ENCODE data around the gene HMGA1.
"Not testable (repeated sequence)": the region's sequence is repeated elsewhere in the genome, so short reads cannot be mapped to it uniquely, and the experiment has no call there.

HMGA1 gene

DNA sequence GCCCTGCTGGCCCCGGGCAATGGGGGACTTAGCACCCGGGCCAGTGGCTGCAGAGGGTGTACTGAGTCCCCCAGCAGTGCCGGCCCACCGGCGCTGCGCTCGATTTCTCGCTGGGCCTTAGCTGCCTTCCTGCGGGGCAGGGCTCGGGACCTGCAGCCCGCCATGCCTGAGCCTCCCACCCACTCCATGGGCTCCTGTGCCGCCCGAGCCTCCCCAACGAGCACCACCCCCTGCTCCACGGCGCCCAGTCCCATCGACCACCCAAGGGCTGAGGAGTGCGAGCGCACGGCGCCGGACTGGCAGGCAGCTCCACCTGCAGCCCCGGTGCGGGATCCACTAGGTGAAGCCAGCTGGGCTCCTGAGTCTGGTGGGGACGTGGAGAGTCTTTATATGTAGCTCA, 32.5 kb downstream of the HMGA1 start:
- DNase-seq = not testable (repeated sequence)

DNA sequence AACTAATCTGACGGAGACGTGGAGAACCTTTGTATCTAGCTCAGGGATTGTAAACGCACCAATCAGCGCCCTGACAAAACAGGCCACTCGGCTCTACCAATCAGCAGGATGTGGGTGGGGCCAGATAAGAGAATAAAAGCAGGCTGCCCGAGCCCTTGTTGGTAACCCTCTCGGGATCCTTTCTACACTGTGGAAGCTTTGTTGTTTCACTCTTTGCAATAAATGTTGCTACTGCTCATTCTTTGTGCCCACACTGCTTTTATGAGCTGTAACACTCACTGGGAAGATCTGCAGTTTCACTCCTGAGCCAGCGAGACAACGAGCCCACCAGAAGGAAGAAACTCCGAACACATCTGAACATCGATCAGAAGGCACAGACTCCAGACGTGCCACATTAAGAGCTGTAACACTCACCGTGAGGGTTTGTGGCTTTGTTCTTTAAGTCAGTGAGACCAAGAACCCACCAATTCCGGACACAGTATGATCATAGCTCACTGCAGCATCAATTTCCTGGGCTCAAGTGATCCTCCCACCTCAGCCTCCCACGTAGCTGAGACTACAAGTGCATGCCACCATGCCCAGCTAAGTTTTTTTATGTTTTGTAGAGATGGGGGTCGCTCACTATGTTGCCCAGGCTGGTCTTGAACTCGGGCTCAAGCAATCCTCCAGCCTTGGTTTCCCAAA, 33.1 kb downstream of the HMGA1 start:
- DNase-seq = not testable (repeated sequence)

DNA sequence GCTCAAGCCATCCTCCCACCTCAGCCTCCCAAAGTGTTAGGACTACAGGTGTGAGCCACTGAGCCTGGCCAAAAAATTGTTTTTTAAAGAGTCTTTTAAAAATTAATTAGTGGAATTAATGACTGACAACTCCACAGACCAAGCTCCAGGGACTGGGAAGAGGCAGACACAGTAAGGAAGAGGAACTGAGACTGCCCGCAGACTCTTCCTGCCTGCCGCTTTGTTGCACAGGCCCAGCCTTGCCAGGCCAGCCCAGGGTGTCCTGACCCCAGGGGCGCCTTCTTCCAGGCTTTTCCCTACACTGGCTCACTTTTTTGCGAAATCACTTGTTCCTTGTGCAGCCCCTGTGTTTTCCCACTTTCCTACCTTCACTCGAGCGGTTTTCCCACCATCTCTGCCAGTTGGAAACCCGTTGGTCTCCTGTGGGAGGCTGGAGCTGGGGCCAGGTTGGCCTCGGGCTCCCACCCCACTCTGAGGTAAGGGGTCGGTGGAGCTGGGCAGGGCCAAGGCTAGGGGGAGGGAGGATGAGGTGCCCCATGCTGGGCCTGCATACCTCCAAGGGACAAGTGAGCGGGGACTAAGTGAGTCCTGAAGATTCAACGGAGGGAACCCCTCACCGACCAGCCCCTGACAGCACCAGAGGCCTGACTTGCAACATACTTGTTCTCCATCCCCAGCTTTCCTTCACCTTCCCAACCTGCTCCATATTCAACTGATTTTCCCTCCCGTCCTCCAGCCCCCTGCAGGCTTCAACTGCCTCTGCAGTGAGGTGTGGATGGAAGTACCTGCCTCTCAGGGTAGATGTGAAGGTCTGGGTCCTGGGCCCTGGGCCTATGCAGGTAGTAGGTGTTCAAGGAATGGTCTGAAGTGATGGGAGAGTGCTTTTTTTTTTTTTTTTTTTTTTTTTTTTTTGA, 35.6 kb downstream of the HMGA1 start:
- DNase-seq = no peak

DNA sequence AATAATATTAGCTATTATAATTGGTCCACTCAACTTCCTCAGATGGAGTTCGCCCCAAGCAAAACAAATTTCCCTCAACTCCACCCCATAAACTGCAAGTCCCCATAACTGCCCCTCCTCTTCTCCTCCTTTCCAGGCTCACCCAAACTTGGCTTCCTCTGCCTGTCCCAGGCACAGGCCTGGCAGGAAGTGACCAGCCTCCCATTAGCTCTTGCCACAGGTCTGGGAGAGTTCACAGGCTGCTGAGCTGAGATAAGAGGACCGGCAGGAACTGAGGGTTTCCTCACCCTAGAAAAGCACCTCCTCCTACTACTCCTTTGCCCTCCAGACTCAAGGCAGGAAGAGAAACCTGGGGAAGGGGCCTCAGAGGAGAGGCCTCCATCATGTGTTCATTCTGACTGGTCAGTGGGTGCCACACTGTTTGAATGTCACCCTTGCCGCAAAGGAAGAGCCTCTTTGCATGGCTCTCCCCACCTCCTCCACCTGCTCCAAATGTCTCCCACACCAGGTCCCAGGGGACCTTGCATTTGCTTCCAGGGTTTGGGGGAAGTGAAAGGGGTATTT, 36.7 kb downstream of the HMGA1 start:
- DNase-seq = no peak

DNA sequence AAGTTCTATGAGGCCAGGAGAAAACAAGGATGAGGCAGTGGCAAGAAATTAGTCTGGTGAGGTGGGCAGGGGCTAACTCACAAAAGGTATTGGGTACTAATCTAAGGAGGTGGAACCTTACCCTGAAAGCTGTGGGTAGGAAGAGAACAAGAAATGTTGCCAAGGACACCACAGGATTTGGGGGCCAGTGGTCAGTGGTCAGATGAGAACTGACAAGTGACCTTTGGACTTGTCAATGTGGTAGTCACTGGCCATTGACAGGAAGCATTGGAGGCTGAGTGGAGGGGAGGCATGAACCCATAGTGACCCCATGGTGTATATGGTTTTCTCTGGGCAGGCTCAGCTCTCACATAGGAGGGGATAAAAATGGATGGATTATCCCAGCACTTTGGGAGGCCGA, 37.5 kb downstream of the HMGA1 start:
- no peak for DNase-seq

DNA sequence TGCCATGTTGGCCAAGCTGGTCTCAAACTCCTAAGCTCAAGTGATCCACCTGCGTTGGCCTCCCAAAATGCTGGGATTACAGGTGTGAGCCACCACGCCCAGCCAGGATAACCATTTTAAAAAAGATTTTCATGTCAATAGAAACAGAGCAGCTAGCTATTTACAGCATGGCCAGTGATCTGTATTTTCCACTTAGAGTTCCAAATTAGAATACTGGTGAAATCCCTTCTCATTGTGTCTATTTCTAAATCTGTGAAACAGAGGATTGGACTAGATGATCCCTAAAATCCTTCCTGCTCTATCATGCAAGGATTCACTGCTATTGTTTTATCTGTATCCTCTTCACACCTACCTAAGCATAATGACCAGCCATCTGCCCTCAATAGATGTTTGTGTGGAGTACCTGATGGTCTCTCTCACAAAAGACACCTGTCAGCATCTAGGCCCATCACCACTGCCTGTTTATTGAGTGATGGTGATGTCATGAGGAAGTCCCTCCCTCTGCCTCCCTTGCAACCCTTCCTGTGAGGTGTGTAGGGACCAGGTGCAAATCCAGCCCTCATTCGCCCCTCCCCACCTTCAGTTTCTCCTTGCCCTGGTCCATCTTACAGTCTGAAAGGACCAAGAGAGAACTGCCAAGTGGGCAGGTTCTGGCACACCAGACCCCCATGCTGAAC, 38.6 kb downstream of the HMGA1 start:
- no peak for DNase-seq

DNA sequence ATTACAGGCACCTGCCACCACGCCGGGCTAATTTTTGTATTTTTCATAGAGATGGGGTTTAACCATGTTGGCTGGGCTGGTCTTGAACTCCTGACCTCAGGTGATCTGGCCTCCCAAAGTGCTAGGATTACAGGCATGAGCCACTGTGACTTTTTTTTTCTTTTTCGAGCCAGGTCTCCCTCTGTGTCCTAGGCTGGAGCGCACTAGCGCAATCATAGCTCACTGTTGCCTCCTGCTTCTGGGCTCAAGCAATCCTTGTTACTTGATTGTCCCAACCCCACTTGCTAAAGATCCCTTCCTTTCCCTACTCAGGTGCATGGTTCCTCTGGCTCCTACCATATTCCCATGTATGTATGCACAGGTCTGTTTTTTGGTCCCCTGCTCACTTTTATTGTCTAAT, 39.5 kb downstream of the HMGA1 start:
- DNase-seq = no peak

DNA sequence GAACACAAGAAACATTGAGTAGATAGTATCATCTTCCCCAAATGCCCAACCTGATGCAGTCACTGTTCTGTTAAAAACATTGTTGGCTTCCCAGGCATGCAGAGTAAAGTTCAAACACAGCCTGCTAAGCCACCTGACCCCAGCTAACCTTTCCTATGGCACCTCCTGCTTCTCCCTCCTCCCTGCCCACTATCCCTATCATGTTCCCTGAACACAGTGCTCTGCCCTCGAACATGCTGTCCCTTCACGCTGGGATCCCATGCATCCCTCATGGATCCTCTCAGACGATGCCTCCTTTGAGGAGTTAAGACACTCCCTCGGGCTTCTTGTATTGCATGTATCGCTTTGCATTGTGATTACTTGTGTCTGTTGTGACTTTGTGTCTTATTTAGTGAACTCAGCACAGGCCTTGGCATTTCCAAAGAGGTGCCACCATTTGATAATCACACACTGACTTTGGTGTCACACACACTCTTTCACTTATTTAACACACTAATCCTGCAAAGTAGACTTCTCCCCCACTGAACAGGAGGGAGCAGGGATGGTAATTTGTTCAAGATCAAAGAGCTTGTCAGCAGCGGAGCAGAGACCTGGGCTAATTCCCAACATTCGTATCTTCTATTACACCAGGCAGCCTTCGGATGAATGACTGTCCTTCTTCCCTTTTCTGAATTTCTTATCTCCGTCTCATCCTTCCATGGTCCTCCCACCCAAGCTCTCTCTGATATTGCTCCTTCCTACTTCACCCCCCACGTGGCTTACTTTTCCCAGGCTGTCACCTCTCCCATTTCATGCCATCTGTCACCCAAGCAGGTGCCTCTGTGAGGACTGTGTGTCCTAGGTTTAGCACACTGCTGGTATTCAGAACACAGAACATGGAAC, 40.4 kb downstream of the HMGA1 start:
- DNase-seq = no peak

DNA sequence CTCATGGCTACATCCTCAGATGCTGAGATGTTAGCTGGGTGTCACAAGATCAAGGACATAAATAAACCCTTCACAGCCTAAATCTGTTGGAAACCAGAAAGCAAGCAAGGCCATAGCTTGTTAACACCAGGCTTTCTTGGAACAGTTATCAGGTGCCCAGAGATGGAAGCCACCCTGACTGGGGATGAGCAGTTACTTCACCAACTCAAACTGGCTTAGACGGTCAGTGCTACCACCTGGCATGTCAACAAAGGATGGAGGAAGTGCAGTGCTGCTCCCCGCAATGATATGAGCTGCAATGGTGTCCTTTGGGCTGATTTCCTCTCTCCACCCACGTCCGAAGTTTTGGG, 41.1 kb downstream of the HMGA1 start:
- DNase-seq = no peak

DNA sequence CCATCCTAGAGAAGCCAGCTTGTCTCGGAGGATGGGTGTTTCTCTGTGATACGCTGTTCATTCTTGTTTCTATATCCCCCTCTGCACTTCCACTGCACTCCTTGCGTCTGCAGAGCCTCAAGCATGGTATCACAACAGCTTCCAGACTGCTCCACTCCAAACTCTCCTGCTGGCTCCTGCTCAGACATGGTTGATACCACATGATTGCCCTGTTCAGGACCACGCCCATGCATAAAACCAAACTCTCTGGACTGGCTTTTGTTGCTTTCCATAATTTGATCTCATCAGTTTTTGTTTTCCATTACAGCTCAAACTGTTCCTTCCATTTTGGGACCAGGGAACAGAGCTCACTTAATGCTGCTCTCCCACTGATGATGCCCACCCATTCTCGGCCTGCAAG, 42.2 kb downstream of the HMGA1 start:
- no peak for DNase-seq

DNA sequence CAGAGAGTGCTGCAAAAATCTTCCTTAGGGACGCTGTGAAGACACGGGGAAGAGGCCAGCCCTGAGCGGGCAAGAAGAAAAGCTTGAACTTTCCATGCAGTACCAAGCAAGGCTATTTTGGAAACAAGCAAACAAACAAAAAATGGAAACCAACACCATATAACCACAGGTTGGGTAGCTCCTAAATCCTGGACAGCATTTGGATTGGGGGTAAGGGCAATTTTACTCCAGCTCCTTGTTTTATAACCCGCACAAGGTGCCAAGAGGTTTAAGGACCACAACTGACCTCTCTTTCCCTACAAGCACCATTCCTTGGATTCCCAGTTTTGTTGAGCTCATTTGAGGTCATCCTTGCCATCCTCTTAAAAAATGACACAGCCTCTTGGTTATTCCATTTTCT, 43.5 kb downstream of the HMGA1 start:
- no peak for DNase-seq

DNA sequence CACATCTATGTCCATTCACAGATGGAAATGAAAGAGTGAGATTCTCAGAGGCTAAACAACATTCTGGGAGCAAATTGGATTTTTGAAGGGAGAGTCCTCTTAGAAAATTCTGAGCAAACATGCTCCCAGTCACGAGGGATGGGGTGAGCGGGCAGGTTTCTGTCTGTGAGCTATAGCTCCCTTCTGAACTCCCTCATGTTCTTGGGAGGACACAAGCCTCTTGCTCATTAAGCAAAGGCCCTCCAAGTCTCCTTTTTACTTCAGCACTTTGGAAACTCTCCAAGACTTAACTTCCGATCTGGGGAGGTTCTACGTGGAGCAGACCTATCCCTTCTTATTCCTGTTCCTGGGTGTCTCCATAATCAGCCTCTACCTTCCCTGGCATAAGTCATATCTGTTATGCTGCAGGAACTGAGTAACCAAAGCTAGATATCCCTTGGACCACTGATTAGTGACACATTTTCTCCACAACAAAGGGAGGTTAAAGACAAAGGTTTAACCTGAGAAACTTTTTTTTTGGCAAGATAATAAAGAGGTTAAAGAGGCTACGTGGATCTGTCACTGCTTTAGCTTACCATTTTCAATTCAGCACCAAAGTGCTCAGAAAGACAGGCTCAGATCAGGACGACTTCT, 45.1 kb downstream of the HMGA1 start:
- no peak for DNase-seq

DNA sequence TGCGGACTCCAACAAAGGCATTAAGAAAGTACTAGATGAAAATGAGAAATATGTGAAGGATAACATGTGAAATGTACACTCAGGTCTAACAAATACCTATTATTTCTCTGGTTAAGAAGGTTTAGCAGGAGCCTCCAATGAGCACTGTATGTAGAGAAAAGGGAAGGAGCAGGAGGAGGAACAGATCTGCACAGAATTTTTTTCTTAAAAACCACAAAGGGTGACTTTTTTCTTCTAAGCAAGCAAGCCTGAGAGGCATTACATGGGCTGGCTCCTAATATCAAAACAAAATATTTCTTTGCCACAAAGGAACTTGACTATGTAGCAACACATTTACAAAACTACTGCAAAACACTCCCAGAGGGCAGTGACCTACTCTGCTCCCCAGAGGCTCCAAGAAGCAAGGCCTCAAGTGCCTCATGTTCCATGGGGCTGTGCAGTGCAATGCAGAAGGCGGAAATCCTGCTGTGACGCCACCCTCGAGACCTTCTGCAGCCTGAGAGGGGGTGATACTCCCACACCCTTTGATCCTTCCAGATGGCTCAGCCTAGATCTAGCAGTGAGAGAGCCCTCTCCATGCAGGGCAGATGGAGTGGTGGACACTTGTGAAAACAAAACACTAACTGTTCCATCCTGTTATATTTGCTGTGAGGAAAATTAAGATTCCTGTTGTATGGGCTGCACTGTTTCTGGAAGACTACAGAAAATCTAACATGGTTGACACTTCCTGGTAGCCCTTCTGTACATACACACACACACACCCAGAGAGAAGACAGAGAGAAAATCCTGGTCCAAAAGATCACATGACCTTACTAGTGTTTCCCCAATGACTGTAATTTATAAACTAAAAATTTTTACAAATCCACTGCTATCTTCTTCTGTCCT, 48.1 kb downstream of the HMGA1 start:
- DNase-seq = no peak

DNA sequence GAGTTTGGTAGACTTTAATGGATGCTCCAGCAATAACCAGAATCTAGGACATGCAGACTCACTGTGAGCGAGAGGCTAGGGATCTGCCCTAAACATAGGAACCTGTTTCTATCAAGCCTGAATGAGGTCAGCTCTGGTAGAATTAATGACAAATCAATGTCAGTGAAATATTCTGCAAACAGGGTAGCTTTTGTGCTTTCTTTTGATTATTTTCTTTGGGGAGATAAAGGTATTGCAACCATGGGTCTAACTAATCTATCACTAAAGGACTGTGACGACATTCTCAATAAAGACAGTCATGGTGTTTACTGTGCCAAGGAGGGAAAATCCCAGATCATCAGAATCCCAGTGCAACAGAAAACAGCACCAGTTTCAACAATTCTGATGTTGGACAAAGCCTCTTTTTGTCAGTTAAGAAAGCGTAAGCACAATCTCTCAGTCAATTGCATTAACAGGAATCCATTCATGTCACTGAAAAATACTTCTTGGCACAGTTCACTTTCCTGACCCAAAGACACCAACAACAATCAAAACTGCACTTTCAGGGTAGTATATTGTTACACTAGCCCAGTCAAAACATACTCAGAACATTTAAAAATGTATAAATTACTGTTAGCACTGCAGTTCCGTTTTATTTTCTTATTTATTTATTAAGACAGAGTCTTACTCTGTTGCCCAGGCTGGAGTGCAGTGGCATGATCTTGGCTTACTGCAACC, 48.9 kb downstream of the HMGA1 start:
- no peak for DNase-seq

DNA sequence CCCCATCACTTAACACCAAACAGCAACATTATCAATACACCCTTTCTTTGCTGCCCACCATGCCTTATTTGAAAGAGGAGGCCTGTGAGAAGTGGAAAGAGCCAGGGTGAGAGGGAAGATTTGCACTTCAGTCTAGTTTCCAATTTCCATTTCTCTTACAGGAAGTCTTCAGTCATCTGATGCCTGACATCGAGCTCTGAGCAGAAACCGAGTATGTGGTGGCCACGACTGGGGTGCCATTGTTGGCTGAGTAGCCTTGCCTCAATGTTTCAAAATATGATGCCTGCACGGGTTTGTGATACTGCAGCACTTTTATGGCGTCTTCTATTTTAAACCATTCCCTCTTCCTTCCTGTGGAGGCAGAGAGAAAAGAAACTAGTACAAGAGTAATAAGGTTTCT, 51.9 kb downstream of the HMGA1 start:
- DNase-seq = no peak

DNA sequence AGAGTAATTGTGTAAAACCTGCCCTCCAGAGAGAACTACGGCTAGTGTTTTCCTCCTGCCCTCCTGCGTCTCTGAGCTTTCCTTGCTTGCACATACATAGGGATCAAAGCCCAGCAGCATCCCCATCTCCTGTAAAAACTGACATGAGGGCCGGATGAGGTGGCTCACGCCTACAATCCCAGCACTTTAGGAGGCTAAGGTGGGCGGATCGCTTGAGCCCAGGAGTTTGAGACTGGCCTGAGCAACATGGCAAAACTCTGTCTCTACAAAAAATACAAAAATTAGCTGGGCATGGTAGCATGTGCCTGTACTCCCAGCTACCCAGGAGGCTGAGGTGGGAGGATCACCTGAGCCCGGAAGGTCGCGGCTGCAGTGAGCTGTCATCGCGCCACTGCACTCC, 52.5 kb downstream of the HMGA1 start:
- no peak for DNase-seq

DNA sequence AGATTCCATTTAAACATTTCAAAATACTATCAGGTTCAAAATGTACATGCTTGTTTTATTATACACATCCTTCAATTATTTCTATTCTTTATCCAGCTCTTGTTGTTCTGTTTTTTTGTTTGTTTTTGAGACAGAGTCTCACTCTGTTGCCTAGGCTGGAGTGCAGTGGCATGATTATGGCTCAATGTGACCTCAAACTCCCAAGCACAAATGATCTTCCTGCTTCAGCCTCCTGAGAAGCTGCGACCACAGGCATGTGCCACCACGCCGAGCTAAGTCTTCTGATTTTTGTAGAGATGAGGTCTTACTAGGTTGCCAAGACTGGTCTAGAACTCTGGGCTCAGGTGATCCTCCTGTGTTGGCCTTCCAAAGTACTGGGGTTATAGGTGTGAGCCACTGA, 56.3 kb downstream of the HMGA1 start:
- DNase-seq = no peak

DNA sequence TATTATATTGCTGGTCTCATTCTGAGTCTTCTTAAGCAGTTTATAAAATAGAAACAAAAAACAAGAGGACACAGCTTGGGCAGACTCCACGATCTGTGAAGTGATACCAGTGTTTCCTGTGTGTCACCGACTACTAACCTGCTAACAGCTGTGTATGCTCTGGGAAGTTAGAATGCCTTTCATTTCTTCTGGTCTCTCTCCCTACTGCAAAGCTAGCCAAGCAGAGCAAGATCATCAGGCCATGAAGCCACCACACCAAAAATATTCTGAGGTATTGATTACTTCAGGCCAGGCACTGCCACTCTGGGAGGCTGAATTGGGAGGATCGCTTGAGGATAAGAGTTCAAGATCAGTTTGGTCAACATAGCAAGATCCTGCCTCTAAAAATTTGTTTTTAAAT, 59.0 kb downstream of the HMGA1 start:
- no peak for DNase-seq
